ENCODE measurements around the gene FER. TPM values are rescaled to one million over a fixed set of nuclear protein-coding genes. Genes with fewer than 3 reads are reported as not detected.

Gene FER
- polyA plus RNA-seq, 1 donor from 2014 or later: 8.5 TPM

- H3K27ac ChIP-seq (ENCODE audit: low read length): no peak overlapping the region
- H3K79me2 ChIP-seq (replicated peaks; ENCODE audit: insufficient read depth, low read length): no peaks in the 10 kb centered on the region
- H3K9me2 ChIP-seq (ENCODE audit: insufficient read depth, low read length): no peaks in the 10 kb centered on the region
- no peaks in the 10 kb centered on the region for H3K9me3 ChIP-seq (ENCODE audit: low read length)
- no peak overlapping the region for H2AFZ ChIP-seq (ENCODE audit: low read depth, low read length)
- no peak overlapping the region for H3K9ac ChIP-seq (ENCODE audit: low read length)
- no peaks in the 10 kb centered on the region for H3K36me3 ChIP-seq (ENCODE audit: insufficient read depth, low read length)
- H4K20me1 ChIP-seq (ENCODE audit: insufficient read depth): no peaks in the 10 kb centered on the region
- no peaks in the 10 kb centered on the region for H3F3A ChIP-seq (ENCODE audit: insufficient read depth, low read length, poor library complexity, severe bottlenecking)
- no peak overlapping the region for H3K4me3 ChIP-seq (ENCODE audit: low read length)
- no peaks in the 10 kb centered on the region for H3K27me3 ChIP-seq (ENCODE audit: insufficient read depth, low read depth, low read length)
- no peak overlapping the region for H3K4me2 ChIP-seq (ENCODE audit: low read length)
- no peak for TF ChIP-seq CTCF (IDR thresholded peaks at IDR 0.05; ENCODE audit: poor library complexity, severe bottlenecking)
- no peak for TF ChIP-seq SMC3 (conservative IDR thresholded peaks at IDR 0.05; ENCODE audit: poor library complexity)
- no peak for TF ChIP-seq EP300 (conservative IDR thresholded peaks at IDR 0.05; ENCODE audit: poor library complexity, severe bottlenecking)
- TF ChIP-seq MXI1 (conservative IDR thresholded peaks at IDR 0.05; ENCODE audit: poor library complexity, severe bottlenecking): no peak
- no peak for TF ChIP-seq POLR2AphosphoS5 (IDR thresholded peaks at IDR 0.05)
- no peak for TF ChIP-seq RAD21 (conservative IDR thresholded peaks at IDR 0.05)
- TF ChIP-seq TAF1 (IDR thresholded peaks at IDR 0.05; ENCODE audit: low read depth): no peak
- TF ChIP-seq REST (IDR thresholded peaks at IDR 0.05; ENCODE audit: borderline replicate concordance): no peak
- TF ChIP-seq EZH2 (IDR thresholded peaks at IDR 0.05; ENCODE audit: borderline replicate concordance, insufficient read depth, low read length, poor library complexity, severe bottlenecking): no peak
Observed at GRCh38 chr5:109100971-109101370, 353.3 kb downstream of the FER start.

GRCh38 chr5:109102096-109102690 lies 354.5 kb downstream of the FER start:
- H3F3A ChIP-seq (ENCODE audit: insufficient read depth, low read length, poor library complexity, severe bottlenecking): no peaks in the 10 kb centered on the region
- no peaks in the 10 kb centered on the region for H3K27me3 ChIP-seq (ENCODE audit: insufficient read depth, low read depth, low read length)
- H2AFZ ChIP-seq (ENCODE audit: low read depth, low read length): no peak overlapping the region
- no peak overlapping the region for H3K4me2 ChIP-seq (ENCODE audit: low read length)
- no peak overlapping the region for H3K27ac ChIP-seq (ENCODE audit: low read length)
- H4K20me1 ChIP-seq (ENCODE audit: insufficient read depth): no peaks in the 10 kb centered on the region
- H3K9me2 ChIP-seq (ENCODE audit: insufficient read depth, low read length): no peaks in the 10 kb centered on the region
- H3K4me3 ChIP-seq (ENCODE audit: low read length): no peak overlapping the region
- TF ChIP-seq TAF1 (IDR thresholded peaks at IDR 0.05; ENCODE audit: low read depth) (no peak), MXI1 (conservative IDR thresholded peaks at IDR 0.05; ENCODE audit: poor library complexity, severe bottlenecking) (no peak), CTCF (IDR thresholded peaks at IDR 0.05; ENCODE audit: poor library complexity, severe bottlenecking) (no peak), EZH2 (IDR thresholded peaks at IDR 0.05; ENCODE audit: borderline replicate concordance, insufficient read depth, low read length, poor library complexity, severe bottlenecking) (no peak), RAD21 (conservative IDR thresholded peaks at IDR 0.05) (no peak), SMC3 (conservative IDR thresholded peaks at IDR 0.05; ENCODE audit: poor library complexity) (no peak), REST (IDR thresholded peaks at IDR 0.05; ENCODE audit: borderline replicate concordance) (no peak), EP300 (conservative IDR thresholded peaks at IDR 0.05; ENCODE audit: poor library complexity, severe bottlenecking) (no peak), POLR2AphosphoS5 (IDR thresholded peaks at IDR 0.05) (no peak)
- H3K36me3 ChIP-seq (ENCODE audit: insufficient read depth, low read length): no peaks in the 10 kb centered on the region
- H3K9ac ChIP-seq (ENCODE audit: low read length): no peak overlapping the region
- no peaks in the 10 kb centered on the region for H3K79me2 ChIP-seq (replicated peaks; ENCODE audit: insufficient read depth, low read length)
- no peaks in the 10 kb centered on the region for H3K9me3 ChIP-seq (ENCODE audit: low read length)
